GM21360 (cell line): ENCODE results near the gene PTPRN2.

ENCODE experiments used
- ATAC-seq: cut with Tn5 transposase; IDR thresholded peaks from one replicate; pipeline ENCODE4 v1.9.1; 2021; ENCODE audit warnings: mild to moderate bottlenecking, moderate library complexity; ENCODE audit not compliant: unreplicated experiment

PTPRN2 gene

GRCh38 chr7:158111906-158112570, 475.6 kb downstream of the PTPRN2 start:
- no peak for ATAC-seq

GRCh38 chr7:158111049-158111751, 476.4 kb downstream of the PTPRN2 start:
- no peak for ATAC-seq

- no peak for ATAC-seq
These were observed 477.0 kb downstream of the PTPRN2 start for GRCh38 chr7:158110661-158111048.

- no peak for ATAC-seq
These were observed 477.5 kb downstream of the PTPRN2 start for GRCh38 chr7:158110034-158110590.

- no peak for ATAC-seq
These were observed 478.1 kb downstream of the PTPRN2 start for GRCh38 chr7:158109364-158110033.

GRCh38 chr7:158108646-158109293, 478.9 kb downstream of the PTPRN2 start:
- ATAC-seq, result no peak

- no peak for ATAC-seq
These were observed 479.8 kb downstream of the PTPRN2 start for GRCh38 chr7:158107806-158108205.

GRCh38 chr7:158106272-158106671, 481.4 kb downstream of the PTPRN2 start:
- ATAC-seq, result no peak

- ATAC-seq, result no peak
These were observed 484.2 kb downstream of the PTPRN2 start for GRCh38 chr7:158103378-158103777.

GRCh38 chr7:158102897-158103296, 484.7 kb downstream of the PTPRN2 start:
- no peak for ATAC-seq

GRCh38 chr7:158101821-158102450, 485.7 kb downstream of the PTPRN2 start:
- ATAC-seq, result no peak

GRCh38 chr7:158098125-158099030, 489.2 kb downstream of the PTPRN2 start:
- ATAC-seq, result no peak

- no peak for ATAC-seq
These were observed 490.0 kb downstream of the PTPRN2 start for GRCh38 chr7:158097453-158098124.

GRCh38 chr7:158097106-158097452, 490.5 kb downstream of the PTPRN2 start:
- no peak for ATAC-seq

- no peak for ATAC-seq
These were observed 491.0 kb downstream of the PTPRN2 start for GRCh38 chr7:158096582-158096981.

GRCh38 chr7:158094671-158095226, 492.9 kb downstream of the PTPRN2 start:
- ATAC-seq, result no peak

- no peak for ATAC-seq
These were observed 493.6 kb downstream of the PTPRN2 start for GRCh38 chr7:158094046-158094445.

GRCh38 chr7:158093156-158093796, 494.3 kb downstream of the PTPRN2 start:
- ATAC-seq, result no peak
